Cardiac fibroblast (primary cell): Measurements from ENCODE around the gene SHANK1.

Experiments used
- DNase-seq, 2 donors: peaks; one replicate each; pipeline versions ENCODE4 v3.0.0 to v3.0.0-alpha.2; 2010; ENCODE audit warnings: low read depth in 2 of 2
- H3K4me3 ChIP-seq, 2 donors: replicated peaks in 1 of 2; 1 replicate in 1 of 2; 2 replicates in 1 of 2; pipeline ENCODE4 v1.5.1; 2011; ENCODE audit warnings: low read depth in 2 of 2, low read length in 2 of 2, mild to moderate bottlenecking in 2 of 2, moderate library complexity in 1 of 2
- TF ChIP-seq, protein P1 (sequence below): IDR thresholded peaks from one replicate; pipeline ENCODE4 v1.5.1; 2011; ENCODE audit warnings: low read depth, mild to moderate bottlenecking, low read length, inconsistent platforms

The SHANK1 gene

DNA sequence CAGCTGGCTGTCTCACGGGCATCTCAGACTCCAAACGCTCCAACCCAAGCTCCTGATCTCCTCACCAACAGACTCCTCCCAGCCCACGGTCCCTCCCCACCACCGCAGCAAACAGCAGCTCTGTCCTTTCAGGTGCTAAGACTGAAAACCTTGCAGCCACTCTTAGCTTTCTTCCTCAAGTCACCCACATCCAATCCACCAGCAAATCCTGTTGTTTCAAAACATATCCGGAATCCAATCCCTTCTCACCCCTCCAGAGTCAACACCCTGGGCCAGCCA, 49.6 kb downstream of the SHANK1 start:
- no peak for DNase-seq
- H3K4me3 ChIP-seq = no peak overlapping the region
- TF ChIP-seq, protein P1, sequence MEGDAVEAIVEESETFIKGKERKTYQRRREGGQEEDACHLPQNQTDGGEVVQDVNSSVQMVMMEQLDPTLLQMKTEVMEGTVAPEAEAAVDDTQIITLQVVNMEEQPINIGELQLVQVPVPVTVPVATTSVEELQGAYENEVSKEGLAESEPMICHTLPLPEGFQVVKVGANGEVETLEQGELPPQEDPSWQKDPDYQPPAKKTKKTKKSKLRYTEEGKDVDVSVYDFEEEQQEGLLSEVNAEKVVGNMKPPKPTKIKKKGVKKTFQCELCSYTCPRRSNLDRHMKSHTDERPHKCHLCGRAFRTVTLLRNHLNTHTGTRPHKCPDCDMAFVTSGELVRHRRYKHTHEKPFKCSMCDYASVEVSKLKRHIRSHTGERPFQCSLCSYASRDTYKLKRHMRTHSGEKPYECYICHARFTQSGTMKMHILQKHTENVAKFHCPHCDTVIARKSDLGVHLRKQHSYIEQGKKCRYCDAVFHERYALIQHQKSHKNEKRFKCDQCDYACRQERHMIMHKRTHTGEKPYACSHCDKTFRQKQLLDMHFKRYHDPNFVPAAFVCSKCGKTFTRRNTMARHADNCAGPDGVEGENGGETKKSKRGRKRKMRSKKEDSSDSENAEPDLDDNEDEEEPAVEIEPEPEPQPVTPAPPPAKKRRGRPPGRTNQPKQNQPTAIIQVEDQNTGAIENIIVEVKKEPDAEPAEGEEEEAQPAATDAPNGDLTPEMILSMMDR = no peak

DNA sequence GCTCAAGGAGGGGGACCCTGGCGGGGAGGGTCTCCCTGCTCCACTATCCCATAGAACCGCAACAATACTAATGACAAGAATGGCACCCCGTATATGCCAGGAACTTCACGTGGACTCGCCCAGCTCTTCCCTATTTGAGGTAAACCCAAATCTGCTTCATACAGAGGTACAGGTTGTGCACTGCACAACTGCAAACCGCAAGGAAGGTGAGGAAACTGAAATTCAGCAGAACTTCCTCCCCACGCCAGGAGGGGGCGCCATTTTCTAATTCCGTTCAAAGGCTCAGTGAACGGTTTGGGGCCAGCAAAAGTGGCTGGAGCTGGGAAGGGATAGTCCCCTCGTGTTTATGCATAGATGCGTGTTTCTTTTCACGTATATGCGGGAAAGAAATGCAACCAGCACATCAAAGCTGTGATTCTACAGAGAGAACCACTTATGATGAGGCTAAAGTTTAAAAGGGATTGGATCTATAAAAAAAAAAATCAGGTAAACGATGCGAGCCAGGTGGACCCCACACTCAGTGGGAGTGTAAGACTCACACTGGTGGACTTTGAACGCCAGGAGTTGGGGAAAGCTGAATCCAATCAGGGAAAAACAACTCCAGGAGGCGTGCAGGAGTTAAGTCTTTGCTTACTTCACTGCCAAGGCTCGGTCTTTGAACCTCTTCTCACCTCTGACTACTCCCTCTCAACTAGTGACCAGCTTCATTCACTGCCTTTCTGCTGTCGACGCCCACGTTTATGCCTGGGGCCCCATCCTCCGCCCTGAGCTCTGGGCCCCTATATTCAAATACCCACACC, 50.1 kb downstream of the SHANK1 start:
- peak; percentile 35 to 52 for DNase-seq
- no peak overlapping the region for H3K4me3 ChIP-seq
- TF ChIP-seq, protein P1 = peak; percentile 80

DNA sequence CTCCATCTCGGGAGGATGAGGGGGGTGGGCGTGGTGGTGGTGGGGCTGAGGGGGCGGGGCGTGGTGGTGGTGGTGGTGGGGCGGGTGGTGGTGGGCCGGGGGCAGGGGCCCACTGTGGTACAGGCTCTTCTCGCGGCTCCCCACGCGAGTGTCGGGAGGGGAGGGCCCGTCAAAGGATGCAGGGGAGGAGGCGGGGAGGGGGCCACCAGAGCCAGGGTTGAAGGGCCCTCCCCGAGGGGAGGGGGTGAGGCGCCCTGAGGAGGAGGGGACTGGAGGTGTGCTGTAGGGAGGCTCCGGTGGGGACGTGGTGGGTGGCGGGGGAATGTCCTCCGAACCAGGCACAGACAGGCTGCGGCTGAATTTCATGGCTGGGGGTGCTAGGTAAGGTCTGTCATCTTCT, 50.7 kb downstream of the SHANK1 start:
- TF ChIP-seq, protein P1 = no peak
- DNase-seq = no peak
- no peak overlapping the region for H3K4me3 ChIP-seq

DNA sequence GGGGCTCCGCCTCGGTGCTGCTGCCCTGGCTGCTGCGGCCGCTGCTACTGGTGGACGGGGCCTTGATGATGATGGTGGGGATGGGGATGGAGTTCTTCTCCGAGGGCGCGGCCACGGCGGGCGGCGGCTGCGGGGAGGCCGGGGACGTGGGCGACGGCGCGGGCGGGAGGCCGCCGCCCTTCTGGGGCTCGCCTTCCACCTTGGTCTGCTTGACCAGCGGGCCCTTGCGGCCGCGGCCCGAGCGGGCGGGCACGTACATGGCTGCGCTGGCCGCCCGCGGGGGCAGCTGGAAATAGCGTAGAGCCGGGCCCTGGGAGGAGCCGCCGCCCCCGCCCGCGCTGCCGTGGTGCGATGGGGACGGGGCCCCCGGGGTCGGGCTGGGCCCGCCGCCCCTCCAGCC, 51.2 kb downstream of the SHANK1 start:
- DNase-seq = no peak
- TF ChIP-seq, protein P1 = no peak

DNA sequence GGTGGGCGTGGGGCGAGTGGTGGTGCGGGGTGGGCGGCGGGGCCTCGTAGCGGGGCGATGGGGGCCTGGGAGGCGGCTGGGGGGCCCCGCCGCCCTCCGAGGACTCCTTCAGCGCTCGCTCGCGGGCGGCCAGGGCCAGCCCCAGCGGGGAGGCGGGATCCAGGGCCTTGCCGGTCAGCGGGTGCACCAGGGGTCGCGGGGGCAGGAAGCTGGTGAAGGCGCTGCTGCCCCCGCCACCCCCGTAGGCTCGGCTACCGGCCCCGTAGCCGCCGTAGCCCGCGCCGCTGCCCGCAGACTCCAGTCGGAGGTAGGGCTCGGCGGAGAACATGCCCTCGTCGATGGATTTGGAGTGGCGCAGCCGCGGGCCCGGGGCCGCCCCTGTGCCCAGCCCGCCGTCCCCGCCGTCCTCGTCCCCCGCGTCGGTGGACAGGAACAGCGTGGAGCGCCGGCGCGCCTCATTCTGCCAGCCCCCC, 51.8 kb downstream of the SHANK1 start:
- DNase-seq = no peak
- H3K4me3 ChIP-seq = no peak overlapping the region
- TF ChIP-seq, protein P1 = no peak

More for the DNA sequence above, 51.2 kb downstream of the SHANK1 start:
- no peak overlapping the region for H3K4me3 ChIP-seq

DNA sequence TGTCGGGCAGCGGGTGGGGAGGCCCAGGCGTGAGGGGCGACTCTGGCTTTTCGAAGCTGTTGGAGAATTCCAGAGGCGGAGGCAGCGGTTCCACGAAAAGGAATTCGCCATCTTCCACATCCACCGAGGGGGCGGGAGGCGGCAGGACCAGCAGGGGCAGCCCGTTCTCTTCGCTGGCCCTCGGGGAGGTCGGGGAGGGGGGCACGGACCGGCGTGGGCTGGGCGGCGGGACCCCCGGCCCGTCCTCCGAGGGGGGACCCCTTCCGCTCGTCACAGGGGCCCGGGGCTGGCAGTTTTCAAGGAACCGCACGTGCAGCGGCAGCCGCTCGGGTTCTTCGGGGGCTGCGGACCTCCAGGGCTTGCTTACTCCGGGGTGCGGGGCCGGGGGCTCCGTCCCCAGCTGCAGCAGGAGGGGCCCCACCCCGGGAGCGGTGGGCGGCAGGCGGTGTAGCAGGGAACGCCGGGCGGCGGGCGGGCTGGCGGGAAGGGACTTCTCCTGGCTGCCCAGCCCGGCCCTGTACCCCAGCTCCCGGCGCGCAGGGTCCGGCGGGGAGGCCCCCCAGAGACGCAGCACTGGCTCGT, 52.3 kb downstream of the SHANK1 start:
- H3K4me3 ChIP-seq = no peak overlapping the region
- no peak for DNase-seq
- TF ChIP-seq, protein P1 = no peak
